Measurements from ENCODE around the gene KIF2A.
A peak's percentile ranks its signal among the peaks of the same experiment; 100 is the strongest.

The KIF2A gene

DNA sequence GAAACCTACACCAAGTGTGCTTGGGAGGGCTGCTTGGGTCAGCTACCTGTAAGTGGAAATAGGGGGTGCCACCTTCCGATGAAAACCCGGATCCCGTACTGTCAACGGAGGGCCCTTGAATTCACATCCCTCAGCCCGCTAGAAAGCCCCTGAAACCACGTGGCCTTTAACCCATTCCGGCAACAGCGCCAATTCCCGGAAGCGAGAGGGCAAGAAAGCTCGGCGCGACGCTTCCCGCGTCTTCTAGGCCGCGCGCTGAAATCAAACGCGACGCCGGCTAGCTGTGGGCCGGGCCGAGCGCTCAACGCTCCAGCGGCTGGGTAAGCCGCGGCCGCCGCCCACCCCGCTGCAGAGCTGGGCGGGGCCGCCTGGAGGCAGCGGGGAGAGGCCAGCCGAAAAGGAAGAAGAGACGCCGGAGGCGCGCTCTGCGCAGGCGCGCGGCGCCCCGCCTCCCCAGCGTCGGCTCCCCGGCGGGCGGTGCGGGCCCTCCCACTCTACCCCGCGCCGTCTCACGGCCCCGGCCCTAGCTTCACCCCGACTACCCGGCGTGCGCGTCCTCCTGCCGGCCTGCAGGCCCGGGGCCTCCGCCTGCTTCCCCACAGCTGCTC is at the start of gene KIF2A:
Gene KIF2A (plus strand): TSS at position 492 of the 608 bp plus-strand sequence. CDS start 267 bp downstream, outside the sequence.
- DNase-seq = peak; percentile 92

DNA sequence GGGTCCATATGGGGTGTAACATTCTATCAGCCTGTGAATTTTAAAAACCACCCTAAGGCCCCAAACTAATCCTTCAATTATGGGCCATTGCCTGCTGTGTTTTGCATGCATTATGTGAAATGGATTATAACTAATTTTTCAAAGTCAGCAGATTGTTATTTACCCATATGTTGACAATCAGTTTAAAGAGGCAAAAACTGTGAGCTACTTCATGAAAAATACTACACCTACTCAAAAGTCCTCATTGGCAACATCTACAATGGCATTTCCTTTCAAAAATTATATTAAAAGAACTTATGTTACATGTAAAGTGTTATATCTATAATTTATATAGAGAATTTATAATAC is 49.0 kb upstream of the KIF2A start:
- DNase-seq = no peak

DNA sequence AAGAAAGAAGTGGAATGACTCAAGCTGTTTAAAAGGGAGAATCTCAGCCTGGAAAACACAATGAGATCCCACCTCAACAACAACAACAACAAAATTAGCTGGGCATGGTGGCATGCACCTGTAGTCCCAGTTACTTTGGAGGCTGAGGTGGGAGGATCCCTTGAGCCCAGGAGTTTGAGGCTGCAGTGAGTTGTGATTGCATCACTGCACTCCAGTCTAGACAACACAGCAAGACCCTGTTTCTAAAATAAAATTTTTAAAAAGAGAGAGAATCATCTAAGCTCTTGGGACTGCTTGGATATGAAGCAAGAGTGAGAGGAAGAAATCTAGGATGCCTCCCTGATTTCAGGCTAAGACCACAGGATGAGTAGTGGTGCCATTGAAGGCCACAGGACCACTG is 47.4 kb upstream of the KIF2A start:
- no peak for DNase-seq

DNA sequence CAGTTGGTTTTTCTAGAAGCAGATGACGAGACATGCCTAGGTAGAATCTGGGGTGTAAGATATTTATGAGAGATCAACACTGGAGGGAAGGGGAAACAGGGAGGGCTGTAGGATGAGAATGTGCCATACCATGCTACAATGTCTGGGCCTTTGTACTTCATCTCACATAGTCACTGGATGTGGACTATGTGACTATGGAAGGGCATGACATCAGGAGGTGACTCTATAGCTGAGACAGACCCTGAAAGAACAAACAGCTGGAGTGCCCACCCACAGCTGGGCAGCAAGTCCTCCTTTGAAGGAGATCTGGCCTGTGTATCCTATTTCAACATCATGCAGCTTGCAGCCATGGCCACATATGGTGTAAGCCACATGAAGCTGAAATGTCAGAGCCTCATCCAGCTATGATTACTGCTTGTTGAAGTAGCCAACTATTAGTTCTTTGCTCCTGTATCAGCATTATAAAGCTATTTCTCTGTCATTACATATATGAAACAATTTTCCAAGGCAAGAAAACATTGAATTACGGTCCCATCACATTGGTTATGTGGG is 46.2 kb upstream of the KIF2A start:
- no peak for DNase-seq

DNA sequence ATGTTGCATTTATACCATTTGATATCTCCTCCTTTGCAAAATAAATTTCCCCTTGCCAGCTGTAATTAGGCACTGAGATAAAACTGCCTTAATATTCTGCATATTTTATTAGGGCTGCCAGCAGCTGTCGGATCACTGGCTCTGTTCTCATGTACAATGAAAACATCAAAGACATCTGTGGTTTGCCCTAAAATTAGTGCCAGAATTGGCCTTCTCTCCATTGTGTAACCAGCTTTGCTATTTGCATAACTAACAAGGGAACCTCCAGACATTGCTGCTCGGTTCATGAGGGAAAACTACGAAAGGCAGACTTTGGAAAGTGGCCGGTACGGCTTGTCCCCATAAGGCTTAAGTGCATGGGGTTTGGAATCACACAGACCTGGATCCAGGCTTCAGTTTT is 45.5 kb upstream of the KIF2A start:
- DNase-seq = no peak

DNA sequence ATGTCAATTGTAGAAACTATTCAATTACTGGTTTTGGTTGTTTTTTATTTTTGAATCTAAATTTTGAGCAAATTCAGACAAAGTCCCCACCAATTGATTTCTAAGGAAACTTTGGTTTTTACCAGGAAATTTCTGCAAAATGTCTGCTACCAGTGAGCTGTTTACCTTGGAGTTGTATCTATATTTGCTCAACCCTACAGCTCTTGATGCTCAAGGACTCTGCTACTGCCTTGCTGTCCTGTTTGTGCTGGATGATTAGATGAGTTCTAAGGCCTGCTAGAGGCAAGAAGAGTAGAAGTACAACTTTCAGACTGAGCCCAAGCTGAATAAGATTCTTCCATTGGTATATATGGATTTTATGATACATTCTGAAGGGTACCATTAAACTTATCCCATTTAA is 42.6 kb upstream of the KIF2A start:
- no peak for DNase-seq

DNA sequence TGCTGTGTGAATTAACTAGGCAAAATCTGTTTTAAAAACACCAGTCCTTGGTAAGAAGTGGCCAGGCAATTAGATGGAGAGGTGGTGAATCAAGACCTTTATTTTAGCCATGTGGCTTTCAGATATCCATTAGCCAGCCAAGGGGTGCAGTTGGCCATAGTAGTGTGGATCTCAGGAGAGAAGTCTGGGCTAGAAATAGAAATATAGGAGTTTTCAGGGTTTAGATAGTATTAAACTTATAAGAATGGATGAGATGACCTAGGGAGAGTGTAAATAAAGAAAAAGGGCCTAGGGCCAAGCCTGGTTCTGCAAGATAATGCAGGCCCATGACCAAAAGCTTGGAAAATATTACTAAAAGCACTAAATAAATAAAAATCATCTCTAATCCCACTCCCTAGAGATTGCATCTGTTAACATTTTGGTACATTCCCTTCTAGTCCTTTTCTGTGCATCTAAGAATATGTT is 40.3 kb upstream of the KIF2A start:
- no peak for DNase-seq

DNA sequence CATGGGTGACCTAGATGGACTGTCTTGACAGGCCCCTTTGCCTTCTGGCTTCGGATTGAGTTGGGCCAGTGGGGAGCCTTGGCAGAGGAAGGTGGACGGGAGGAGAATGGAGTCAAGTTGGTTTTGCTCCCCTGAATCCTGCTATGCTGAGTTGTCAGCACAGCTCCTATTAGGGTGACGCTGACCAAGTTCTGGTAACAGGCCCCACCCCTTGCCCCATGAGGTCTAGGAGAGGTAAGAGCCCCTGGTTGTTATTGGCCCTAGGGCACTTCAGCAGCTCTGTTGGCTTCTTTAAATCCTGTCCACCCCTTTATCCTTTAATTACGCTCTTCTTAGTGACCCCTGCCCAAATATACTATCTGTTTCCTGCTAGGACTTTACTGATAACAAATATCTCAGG is 39.4 kb upstream of the KIF2A start:
- no peak for DNase-seq

DNA sequence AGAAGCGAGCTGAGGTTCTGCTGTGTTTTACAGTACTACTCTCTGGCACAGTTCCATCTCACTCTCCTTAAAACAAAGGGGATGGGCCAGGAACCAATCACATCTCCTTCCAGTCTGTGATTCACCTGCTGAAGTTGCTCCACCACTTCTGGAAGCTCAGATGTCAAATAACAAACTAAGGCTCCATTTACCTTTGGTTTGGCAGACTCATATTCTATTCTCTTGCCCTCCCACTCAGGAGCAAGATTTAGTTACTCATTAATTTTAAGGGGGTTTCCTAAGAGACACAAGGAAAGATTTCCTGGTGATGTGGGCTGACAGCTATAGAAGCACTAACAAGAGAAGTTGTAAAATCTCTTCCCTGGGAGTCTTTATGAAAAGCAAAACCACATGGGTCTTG is 37.8 kb upstream of the KIF2A start:
- DNase-seq = peak; percentile 69

DNA sequence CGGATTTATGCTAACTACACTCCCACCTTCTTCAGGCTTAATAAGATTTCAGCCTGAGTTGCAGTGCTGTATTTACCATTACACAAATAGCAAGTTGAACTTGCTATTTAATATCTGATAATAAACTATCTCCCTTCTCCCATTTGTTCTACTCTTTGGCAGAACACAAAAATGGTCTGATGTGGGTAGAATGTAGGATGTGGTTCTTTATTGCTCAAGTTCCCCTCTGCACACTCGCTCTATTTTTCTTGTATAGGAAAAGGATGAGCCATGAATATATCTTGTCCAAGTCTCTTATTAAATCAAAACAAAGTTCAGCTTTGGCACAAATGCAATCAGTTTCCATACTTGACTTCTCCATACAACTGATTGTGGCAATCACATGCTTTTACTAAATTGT is 37.2 kb upstream of the KIF2A start:
- no peak for DNase-seq

DNA sequence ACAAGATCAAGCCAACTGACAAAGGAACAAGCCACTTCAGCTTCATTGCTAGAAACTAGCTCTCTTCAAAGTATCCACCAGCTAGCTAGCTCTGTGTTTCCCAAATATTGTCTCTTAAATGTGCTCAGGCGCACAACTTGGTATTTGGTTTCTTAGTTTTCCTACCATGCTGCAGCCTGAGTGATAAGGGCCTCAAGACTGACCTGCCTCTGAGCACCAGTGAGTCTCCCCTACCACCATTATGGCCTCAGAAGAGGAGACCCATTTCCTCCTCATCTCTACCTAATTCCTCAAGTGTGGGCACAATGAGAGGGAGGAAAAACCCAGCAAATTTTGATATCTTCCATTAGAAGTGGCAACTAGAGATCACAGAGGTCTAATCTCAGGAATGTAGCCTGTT is 34.6 kb upstream of the KIF2A start:
- DNase-seq = no peak

DNA sequence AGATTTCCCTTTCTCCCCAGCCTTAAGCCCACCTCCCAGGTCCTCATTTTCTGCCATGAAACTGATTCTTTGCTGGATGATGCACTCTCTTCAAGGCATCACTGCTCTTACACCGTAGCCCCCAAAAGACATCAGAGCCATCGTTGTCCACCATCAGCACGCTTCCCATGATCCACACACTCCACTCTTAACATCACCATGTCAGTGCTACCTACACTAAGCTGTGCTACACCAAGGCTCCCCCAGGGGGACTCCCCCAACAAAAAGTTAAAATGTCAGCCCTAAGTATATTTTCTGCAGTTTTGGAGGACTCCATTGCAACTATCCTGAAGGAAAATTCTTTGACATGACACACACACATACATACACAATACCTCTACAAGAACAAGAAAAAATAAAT is 34.1 kb upstream of the KIF2A start:
- DNase-seq = no peak

DNA sequence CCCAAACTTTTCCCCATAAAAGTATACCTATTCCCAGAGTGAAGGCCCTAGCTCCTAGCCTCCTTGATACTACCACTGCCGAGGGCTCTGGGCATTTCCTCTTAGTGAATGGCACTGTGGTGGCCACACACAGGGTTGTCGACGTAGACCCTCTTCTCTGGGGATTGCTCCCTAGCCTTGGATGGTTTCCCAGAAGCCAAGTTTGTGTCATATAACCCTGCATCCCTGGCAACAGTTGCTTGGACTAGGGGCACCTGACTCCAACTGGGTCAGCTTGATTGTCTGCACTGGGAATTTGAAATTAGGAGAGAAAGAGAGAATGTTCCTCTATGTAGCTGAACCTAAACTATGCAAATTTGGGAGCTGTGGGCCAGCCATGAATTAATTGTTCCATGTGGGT is 32.3 kb upstream of the KIF2A start:
- DNase-seq = no peak

DNA sequence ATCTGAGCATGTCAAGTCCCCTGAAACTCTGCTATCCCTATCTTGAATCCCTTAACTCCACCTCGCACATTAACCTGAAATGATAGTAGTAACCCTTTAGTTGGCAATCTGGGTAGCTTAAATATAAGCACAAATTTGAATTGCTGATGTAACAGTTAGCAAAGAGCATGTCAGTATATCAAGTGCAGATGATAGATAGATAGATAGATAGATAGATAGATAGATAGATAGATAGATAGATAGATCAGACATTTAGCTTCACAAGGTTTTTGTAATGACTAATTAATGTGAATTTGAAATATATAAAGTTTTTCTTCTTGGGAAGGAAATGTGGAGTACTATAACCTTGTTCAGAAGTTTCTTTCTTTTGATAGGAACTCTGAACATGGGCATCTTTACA is 30.4 kb upstream of the KIF2A start:
- no peak for DNase-seq

DNA sequence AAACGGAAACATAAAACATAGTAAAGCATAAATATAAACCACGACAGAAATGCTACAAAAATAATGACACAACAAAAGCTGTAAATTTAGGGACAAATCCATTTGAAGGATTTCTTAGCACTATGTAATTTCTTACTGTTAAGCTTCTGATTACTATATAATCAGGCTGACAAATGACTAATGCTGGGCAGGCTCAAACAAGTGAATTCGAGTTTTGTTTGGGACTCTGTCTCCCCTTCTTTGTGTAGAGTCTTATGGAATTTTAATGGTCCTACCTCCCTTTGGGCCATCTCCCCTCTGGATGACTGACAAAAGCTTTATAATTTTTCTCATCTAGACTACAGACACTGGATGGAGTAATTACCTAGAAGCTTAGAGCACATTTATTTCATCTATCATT is 24.6 kb upstream of the KIF2A start:
- no peak for DNase-seq

DNA sequence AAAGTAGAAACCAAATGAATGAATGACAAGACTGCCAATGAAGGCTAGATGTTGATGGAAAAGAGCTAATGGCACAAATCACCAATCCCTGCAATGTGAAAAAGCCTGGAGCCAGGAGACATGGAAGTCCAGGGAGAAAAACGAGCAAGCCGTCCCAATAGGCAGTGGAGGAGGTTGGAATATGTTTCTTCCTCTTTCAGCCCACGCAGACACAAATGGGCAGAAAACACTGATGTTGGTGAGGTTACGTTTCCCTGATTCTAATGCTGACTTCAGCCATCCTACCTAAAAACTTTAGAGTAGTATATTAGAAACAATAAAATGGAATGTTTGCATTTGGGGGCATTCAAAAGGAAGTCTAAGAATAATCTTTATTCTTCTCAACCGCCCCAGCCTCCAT is 23.9 kb upstream of the KIF2A start:
- DNase-seq = no peak

DNA sequence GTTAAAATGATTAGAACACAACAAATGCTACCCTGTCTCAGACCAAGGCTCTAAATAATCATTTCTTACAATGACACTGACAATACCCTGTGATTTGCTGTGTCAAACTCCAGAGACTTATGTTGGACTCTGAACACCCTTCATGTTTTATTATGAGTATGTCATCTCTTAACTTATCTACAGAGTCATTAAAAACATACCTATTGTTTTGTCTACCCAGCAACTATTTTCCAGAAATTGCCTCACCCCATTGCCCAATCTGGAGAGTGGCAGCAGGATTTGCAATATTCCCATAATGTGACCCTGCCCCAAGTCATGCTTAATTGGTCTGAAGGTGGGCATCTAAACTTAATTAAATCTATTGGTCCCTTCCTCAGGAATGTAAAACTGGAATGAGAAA is 23.0 kb upstream of the KIF2A start:
- no peak for DNase-seq

DNA sequence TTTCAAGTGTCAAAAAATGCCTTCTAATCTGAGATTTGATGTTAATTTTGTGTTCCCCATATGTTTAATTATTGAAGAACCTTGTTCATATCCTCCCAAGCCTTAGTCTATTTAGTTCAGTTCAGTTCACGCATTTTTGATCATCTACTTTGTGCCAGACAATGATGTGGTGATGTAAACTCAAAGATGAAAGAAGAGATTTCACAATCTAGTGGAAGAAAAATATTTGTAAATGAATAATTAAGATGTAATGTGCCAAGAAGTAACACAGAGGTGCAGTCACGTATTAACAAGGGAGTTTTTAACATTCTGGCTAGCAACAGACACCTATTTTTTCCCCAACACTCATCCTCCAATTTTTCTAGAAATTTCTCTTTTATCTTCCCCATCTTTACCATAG is 22.1 kb upstream of the KIF2A start:
- no peak for DNase-seq

DNA sequence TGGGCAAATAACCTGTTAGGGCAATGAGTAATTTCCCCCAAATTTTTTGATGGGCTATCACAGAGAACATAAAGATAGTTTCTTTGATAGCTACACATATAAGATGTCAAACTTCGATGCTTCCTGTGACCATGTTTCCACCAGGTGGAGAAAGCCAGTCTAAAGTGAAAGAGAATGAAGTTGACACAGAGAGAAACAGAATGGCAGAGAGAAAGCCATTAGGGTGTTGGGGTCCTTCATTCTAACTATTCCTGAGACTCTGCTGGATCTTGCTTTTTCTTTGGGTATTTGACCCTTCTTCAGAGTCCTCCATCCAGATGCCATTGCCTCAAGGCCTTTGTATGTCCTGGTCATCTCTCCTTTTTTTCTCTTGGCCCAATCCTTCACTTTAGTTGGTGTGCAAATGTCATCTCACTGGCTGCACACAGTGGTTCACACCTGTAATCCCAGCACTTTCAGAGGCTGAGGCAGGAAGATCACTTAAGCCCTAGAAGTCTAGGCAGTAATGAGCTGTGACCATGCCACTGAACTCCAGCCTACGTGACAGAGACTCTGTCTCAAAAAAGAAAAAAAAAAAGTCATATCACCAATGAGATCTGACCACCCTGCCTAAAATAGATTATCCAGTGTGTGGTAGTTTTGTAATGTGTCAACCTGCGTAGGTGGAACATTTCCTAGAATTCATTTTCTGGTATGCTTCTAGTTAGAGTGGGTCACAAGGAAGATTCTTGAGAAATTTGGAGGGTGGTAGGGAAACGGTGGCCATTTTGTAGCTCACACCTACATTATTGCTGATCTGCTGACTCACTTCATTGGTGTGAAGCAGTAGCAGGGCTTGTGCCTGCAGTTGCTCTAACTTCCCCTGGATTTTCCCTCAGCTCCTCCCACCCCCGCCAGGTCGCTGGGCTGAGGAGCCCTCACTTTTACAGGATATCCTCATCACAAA is 20.8 kb upstream of the KIF2A start:
- DNase-seq = no peak

DNA sequence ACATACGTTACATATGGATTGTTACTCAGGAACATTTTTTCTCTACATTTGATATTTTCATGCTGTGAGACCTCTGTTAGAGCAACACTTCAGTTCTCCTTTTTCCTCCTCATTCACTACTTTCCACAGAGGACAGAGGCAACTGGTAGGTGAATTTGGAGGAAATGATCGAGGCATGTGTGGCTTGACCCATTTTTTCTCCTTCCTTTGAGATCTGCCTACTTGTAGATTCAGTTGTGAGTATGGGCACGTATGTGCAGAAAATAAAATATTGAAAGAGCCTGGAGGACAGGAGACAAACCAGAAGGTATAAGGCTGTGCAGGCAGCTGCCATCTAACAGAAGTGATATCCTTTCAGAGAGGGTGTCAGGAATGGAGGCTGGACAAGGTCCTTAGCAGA is 19.2 kb upstream of the KIF2A start:
- DNase-seq = no peak

DNA sequence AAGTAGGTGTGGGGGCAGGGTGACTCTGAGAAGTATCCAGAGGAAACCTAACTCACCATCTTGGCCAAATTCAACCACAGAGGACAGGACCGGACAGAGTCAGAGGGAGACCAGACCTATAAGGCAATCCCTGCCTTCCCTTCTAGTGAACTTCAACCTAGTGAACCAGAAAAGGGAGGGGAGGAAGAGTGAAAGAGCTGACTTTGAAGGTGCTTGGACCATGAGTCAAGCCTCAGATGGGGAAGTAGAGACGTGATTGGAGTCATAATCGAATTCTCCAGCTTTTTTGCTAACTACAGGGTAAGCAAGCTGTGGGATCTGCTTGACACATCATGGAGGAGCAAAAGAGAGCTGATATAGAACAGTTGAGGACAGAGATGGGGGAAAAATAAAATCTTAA is 18.8 kb upstream of the KIF2A start:
- DNase-seq = no peak

DNA sequence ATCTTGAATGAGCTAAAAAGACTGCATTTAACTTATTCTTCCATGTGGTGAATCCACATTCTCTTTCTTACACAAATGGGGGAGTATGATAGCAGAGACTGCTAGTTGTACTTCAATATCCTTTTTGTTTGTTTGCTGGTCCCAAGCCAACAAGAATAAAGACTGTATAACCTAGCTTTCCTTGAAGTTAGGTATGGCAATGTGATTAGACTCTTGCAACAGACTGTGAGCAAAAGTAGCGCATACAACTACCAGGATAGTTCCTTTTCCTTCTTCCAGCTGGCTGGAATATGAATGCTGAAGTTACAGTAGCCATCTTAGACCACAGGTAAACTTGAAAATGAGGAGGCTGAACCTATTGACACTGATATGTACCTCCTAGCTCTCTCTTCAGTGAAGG is 17.9 kb upstream of the KIF2A start:
- DNase-seq = no peak

DNA sequence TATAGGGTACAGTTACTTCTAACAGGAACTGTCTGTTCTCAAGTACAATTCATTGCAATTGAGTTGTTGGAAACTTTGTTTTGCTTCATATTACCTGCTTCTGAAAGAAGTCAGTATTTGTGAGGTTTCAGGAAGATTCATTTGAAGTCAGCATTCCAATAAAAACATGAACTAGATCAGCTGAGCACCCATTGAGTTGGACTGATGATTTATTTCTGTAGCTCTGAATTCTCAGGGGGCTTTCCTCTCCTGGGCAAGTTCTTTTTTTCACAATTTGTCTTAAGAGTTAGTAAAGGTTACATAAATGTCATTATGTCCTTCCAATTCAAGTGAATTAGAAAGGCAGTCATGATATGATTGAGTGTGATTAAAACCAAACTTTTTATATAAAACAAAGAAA is 16.2 kb upstream of the KIF2A start:
- no peak for DNase-seq

DNA sequence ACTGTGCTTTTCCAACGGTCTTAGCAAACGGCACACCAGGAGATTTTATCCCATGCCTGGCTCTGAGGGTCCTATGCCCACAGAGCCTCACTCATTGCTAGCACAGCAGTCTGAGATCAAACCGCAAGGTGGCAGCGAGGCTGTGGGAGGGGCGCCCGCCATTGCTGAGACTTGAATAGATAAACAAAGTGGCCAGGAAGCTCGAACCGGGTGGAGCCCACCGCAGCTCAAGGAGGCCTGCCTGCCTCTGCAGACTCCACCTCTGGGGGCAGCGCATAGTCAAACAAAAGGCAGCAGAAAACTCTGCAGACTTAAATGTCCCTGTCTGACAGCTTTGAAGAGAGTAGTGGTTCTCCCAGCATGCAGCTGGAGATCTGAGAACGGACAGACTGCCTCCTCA is 14.2 kb upstream of the KIF2A start:
- DNase-seq = peak; percentile 0

Data from NCI-H2029 (cell line).